SK-N-MC (cell line): ENCODE results near the gene ANAPC2.

ENCODE experiments used
- EZH2 ChIP-seq: fragments of 200-600 bp; sonication (generic); IDR thresholded peaks from one replicate; pipeline ENCODE4 v1.6.1; 2017; ENCODE audit warnings: antibody characterized with exemption
- FOXP2 ChIP-seq: optimal IDR thresholded peaks from 2 replicates; pipeline ENCODE3; 2011; ENCODE audit warnings: mild to moderate bottlenecking, moderate library complexity; ENCODE audit not compliant: insufficient read depth; ENCODE audit errors: extremely low read length, control extremely low read depth
- POLR2AphosphoS5 ChIP-seq: IDR thresholded peaks from 2 replicates; pipeline ENCODE4 v1.6.1; 2012; ENCODE audit warnings: mild to moderate bottlenecking, low read depth, low read length, borderline replicate concordance

GRCh38 chr9:137150617-137151457 is 37.5 kb downstream of the ANAPC2 start:
- no peak for TF ChIP-seq POLR2AphosphoS5
- no peak for TF ChIP-seq EZH2
- TF ChIP-seq FOXP2, result no peak
